GM18519 (cell line): ENCODE results near the gene RPL18A.

Source experiments
- ATAC-seq: cut with Tn5 transposase; IDR thresholded peaks from one replicate; pipeline ENCODE4 v1.9.1; 2021; ENCODE audit warnings: mild to moderate bottlenecking, moderate library complexity; ENCODE audit not compliant: unreplicated experiment, low FRiP score

Gene RPL18A

DNA sequence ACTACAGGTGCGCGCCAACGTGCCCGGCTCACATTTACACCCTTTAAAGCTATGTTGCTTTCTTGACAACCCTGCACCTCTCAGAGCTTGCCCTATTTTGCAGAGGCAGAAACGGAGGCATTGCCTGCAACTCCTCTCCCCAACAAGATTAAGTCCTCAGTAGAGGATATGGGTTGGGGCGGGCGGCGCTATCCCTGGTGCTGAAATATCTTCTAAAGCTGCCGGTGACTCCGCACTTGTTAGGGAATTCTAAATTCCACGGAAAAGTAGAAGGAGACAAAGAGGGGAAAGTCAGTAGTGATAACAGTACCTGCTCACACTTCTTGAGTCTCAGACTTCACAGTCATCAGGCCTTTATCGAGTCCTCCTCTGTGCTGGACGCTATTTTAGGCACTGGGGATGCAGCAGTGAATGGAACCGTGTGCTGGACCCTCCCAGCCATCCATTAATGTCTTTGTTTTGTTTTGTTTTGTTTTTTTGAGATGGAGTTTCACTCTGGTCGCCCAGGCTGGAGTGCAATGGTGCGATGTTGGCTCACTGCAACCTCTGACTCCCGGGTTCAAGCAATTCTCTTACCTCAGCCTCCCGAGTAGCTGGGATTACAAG, 30.0 kb downstream of the RPL18A start:
- no peak for ATAC-seq

- ATAC-seq, result no peak
These were observed 34.1 kb downstream of the RPL18A start for GRCh38 chr19:17893766-17894165.

GRCh38 chr19:17902701-17903100, 43.0 kb downstream of the RPL18A start:
- ATAC-seq, result no peak

DNA sequence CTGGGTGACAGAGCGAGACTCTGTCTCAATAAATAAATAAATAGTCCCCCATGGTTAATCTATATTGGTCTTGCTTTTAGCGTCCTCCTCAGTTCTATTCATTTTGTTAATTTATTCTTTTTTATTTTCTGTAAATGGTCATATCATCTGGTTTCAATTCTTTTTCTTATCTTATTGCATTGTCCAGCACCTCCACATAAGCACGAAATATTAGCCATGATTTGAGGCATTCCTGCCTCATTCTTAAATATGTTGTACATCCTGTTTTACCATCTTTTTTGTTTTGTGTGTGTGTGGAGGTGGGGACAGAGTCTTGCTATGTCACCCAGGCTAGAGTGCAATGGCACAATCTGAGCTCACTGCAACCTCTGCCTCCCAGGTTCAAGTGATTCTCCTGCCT, 48.5 kb downstream of the RPL18A start:
- no peak for ATAC-seq

DNA sequence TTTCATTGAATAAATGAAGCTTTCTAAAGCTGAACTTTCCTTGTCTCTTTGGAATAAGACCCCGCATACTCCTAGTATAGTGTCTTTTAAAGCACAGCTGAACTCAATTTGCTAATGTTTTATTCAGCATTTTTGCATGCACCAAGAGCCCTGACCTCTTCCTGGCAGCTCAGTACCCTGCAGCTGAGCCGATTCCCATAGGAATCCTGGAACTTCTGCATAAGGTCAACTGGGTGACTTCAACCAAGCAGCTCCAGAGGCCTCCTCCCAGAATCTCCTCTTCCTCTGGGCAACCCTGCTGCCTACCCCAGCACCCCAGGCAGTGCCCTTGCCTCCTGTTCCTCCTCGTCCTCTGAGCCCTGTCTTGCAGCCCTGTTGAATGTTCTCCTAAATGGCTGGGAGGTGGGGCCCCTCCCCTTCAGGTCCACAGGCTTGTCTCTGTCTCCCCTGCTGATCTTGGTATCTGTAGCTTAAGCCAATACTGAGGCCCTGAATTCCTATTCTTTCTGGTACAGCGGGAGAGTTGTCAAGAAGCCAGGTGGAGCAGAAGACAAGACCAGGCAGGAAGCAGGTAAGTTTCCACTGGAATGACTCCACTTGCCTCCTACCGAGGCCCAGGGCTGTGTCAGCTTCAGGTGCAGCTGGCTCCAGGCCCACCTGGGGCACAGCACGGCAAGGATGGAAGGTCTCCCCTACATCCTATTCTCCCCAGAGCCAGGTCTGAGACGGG, 49.5 kb downstream of the RPL18A start:
- no peak for ATAC-seq

DNA sequence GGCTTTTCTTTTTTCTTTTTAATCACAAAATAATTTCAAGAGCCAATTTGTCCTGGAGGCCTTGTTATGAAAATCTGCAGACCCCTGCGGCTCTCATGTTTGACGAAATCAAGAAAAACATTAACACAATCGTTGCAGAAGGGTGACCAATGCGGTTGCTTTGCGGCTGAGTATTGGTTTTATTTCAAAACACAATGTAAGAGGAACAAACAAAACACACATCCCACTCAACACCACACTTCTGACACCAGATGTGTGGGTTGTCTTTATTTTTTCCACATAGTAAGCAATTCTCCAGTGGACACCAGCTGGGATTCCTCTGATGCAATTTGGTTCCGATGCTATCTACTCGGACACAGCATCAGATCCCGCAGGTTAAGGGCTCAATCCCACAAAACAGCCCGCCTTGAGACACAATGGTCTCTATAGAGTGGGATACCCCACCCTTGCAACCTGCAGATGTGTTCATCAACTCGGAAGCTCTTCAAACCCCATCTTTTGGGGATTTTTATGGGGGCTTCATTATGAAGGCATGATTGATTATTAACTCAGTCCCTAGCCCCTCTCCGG, 51.2 kb downstream of the RPL18A start:
- ATAC-seq, result no peak
